B cell (primary cell): ENCODE results near the gene MPC1.

Experiments used
- CTCF ChIP-seq: fragments of 200-600 bp; IDR thresholded peaks from one replicate; pipeline ENCODE4 v1.8.0; 2022; ENCODE audit warnings: antibody characterized with exemption, mild to moderate bottlenecking
- EZH2 ChIP-seq: IDR thresholded peaks from 2 replicates; pipeline ENCODE4 v1.6.1; 2012; ENCODE audit warnings: borderline replicate concordance, low read depth, mild to moderate bottlenecking, moderate library complexity, low read length; ENCODE audit not compliant: insufficient read depth, poor library complexity, severe bottlenecking

- TF ChIP-seq CTCF (no peak), EZH2 (no peak)
Observed at GRCh38 chr6:166353507-166353906, 29.2 kb downstream of the MPC1 start.
